ENCODE results near the gene TACC2.

TACC2 gene

GRCh38 chr10:122229666-122230065 lies 240.7 kb downstream of the TACC2 start:
- Histone ChIP-seq H3K4me1 (ENCODE audit: control insufficient read depth, insufficient read depth, low read length) (no peaks in the 10 kb centered on the region), H3K27me3 (ENCODE audit: control insufficient read depth in 1 of 2, insufficient read depth in 2 of 2, low read length in 2 of 2) (no peaks in the 10 kb centered on the region), H3K27ac (ENCODE audit: low read length) (no peak overlapping the region), H3K36me3 (ENCODE audit: control insufficient read depth in 2 of 2, insufficient read depth in 2 of 2, low read length in 2 of 2) (peaks cover 57 to 59% of the 10 kb centered on the region in 2 donors), H3K4me3 (ENCODE audit: low read length in 2 of 2) (no peak overlapping the region), H3K9ac (ENCODE audit: low read length in 2 of 2) (no peak overlapping the region), H3K9me3 (ENCODE audit: control insufficient read depth in 2 of 2, low read length in 2 of 2) (no peaks in the 10 kb centered on the region)

DNA sequence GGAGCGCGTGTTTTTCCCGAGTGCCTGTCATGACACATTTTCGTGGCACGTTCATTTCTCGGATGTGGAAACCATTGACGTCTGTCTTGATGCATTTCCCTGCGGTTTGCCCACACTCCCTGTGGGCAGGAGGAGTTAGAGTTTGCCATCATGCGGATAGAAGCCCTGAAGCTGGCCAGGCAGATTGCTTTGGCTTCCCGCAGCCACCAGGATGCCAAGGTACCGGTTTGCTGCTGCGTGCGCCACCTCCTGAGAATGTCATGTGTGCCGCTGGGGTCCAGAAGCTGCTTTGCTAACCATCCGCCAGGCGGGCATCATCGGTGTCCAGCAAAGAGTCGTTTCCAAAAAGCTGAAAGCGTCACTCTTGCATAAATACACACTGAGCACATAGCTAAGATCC lies 241.3 kb downstream of the TACC2 start:
- Histone ChIP-seq H3K4me1 (ENCODE audit: control insufficient read depth, insufficient read depth, low read length) (no peaks in the 10 kb centered on the region), H3K4me3 (ENCODE audit: low read length in 2 of 2) (no peak overlapping the region), H3K27me3 (ENCODE audit: control insufficient read depth in 1 of 2, insufficient read depth in 2 of 2, low read length in 2 of 2) (no peaks in the 10 kb centered on the region), H3K36me3 (ENCODE audit: control insufficient read depth in 2 of 2, insufficient read depth in 2 of 2, low read length in 2 of 2) (peaks cover 52 to 54% of the 10 kb centered on the region in 2 donors), H3K9me3 (ENCODE audit: control insufficient read depth in 2 of 2, low read length in 2 of 2) (no peaks in the 10 kb centered on the region), H3K27ac (ENCODE audit: low read length) (no peak overlapping the region), H3K9ac (ENCODE audit: low read length in 2 of 2) (no peak overlapping the region)

DNA sequence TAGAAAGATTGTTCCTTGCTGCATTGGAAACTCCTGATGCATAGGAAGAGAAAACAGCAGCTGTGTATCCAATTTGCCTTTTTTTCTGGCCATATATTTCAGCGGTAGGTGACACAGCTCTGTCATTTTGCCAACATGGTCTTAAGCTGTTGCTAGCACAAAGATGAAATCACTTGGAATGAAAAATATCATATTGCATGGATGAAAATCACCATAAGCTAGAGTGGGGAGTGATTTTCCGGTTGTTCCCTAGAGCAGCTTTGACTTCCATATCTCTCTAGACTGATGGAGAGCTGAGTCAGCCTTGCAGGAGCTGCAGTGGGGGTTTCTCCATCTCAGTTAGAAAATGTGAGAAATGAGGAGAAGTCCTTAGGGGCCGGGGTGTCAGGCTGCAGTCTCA lies 243.8 kb downstream of the TACC2 start:
- Histone ChIP-seq H3K4me1 (ENCODE audit: control insufficient read depth, insufficient read depth, low read length) (no peaks in the 10 kb centered on the region), H3K27ac (ENCODE audit: low read length) (no peak overlapping the region), H3K4me3 (ENCODE audit: low read length in 2 of 2) (no peak overlapping the region), H3K9me3 (ENCODE audit: control insufficient read depth in 2 of 2, low read length in 2 of 2) (no peaks in the 10 kb centered on the region), H3K27me3 (ENCODE audit: control insufficient read depth in 1 of 2, insufficient read depth in 2 of 2, low read length in 2 of 2) (no peaks in the 10 kb centered on the region), H3K9ac (ENCODE audit: low read length in 2 of 2) (no peak overlapping the region), H3K36me3 (ENCODE audit: control insufficient read depth in 2 of 2, insufficient read depth in 2 of 2, low read length in 2 of 2) (peaks cover 40 to 48% of the 10 kb centered on the region in 2 donors)

DNA sequence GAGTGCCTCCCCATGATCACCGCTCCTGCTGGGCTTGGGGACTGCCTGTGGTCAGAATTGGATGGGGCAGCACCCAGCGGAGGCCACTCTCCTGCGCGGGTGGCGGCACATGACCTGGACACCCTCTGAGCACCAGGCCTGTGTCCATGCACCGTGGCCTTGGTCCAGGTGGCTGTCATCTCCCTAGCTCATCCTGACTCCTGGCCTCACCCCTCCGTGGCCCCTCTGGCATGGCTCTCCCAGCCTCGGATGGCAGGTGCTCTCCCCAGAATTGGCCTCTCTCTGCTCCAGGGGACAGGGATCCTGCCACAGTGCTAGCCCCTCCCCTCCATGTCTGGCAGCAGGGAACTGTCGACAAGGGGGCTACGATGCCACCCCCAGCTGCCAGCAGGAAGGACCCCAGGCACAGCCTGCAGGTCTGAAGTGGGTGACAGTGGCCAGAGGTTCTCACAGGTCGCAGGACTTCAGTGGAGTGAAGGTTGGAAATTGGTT lies 244.9 kb downstream of the TACC2 start:
- Histone ChIP-seq H3K4me1 (ENCODE audit: control insufficient read depth, insufficient read depth, low read length) (no peaks in the 10 kb centered on the region), H3K36me3 (ENCODE audit: control insufficient read depth in 2 of 2, insufficient read depth in 2 of 2, low read length in 2 of 2) (peaks cover 31 to 47% of the 10 kb centered on the region in 2 donors), H3K4me3 (ENCODE audit: low read length in 2 of 2) (no peak overlapping the region), H3K9me3 (ENCODE audit: control insufficient read depth in 2 of 2, low read length in 2 of 2) (no peaks in the 10 kb centered on the region), H3K27me3 (ENCODE audit: control insufficient read depth in 1 of 2, insufficient read depth in 2 of 2, low read length in 2 of 2) (no peaks in the 10 kb centered on the region), H3K9ac (ENCODE audit: low read length in 2 of 2) (no peak overlapping the region), H3K27ac (ENCODE audit: low read length) (no peak overlapping the region)

DNA sequence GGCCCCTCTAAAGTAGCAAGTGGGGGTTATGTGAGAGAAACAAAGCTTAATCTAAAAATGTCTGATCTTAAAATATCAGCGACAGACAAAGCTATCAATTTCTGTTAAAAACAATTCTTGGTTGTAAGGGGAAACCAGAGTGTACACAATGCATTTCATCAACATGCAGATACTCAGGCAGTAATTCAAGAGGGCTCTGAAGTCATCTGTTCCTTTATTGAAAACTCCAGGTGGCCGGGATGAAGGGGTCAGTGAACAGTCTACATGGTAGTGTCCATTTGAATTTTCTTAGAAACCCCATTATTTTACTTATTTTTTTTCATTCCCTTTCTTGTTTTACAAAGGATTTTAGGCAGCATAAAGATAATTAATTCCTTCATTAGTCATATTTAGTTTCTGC lies 245.5 kb downstream of the TACC2 start:
- H3K4me3 ChIP-seq (ENCODE audit: low read length in 2 of 2) = no peak overlapping the region
- H3K9me3 ChIP-seq (ENCODE audit: control insufficient read depth in 2 of 2, low read length in 2 of 2) = no peaks in the 10 kb centered on the region
- no peaks in the 10 kb centered on the region for H3K27me3 ChIP-seq (ENCODE audit: control insufficient read depth in 1 of 2, insufficient read depth in 2 of 2, low read length in 2 of 2)
- no peak overlapping the region for H3K9ac ChIP-seq (ENCODE audit: low read length in 2 of 2)
- H3K36me3 ChIP-seq (ENCODE audit: control insufficient read depth in 2 of 2, insufficient read depth in 2 of 2, low read length in 2 of 2) = peaks cover 29 to 47% of the 10 kb centered on the region in 2 donors
- no peaks in the 10 kb centered on the region for H3K4me1 ChIP-seq (ENCODE audit: control insufficient read depth, insufficient read depth, low read length)
- H3K27ac ChIP-seq (ENCODE audit: low read length) = no peak overlapping the region

DNA sequence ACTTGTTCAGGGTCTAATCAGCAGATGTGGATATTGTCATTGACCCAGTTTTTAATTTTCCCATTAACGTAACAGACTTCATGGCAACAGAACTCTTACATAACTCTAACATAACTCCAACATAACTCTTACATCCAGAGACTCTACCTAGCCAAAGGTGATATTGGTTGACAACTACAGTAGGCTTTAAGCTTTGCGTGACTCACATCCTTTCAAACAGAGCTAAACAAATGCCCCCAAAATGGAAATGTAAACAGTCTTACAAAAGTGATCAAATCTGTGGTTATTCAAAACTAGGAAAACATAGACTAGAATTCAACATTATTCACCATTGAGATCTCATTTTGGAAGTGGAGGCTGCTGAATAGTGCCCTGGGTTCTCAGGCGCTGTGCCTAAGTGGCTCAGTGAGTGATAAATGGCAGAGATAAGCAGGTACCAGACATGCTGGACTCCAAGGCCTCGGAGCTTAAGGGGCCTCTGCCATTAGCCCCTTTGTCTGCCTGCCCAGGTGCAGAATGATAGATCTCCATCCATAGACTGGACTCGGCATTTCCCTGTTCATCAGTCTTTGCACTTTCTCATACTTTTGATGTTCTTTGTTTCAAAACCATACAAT lies 247.8 kb downstream of the TACC2 start:
- no peaks in the 10 kb centered on the region for H3K9me3 ChIP-seq (ENCODE audit: control insufficient read depth in 2 of 2, low read length in 2 of 2)
- no peak overlapping the region for H3K27ac ChIP-seq (ENCODE audit: low read length)
- peaks cover 27 to 53% of the 10 kb centered on the region in 2 donors for H3K36me3 ChIP-seq (ENCODE audit: control insufficient read depth in 2 of 2, insufficient read depth in 2 of 2, low read length in 2 of 2)
- H3K9ac ChIP-seq (ENCODE audit: low read length in 2 of 2) = no peak overlapping the region
- no peak overlapping the region for H3K4me3 ChIP-seq (ENCODE audit: low read length in 2 of 2)
- no peaks in the 10 kb centered on the region for H3K27me3 ChIP-seq (ENCODE audit: control insufficient read depth in 1 of 2, insufficient read depth in 2 of 2, low read length in 2 of 2)
- H3K4me1 ChIP-seq (ENCODE audit: control insufficient read depth, insufficient read depth, low read length) = no peaks in the 10 kb centered on the region

DNA sequence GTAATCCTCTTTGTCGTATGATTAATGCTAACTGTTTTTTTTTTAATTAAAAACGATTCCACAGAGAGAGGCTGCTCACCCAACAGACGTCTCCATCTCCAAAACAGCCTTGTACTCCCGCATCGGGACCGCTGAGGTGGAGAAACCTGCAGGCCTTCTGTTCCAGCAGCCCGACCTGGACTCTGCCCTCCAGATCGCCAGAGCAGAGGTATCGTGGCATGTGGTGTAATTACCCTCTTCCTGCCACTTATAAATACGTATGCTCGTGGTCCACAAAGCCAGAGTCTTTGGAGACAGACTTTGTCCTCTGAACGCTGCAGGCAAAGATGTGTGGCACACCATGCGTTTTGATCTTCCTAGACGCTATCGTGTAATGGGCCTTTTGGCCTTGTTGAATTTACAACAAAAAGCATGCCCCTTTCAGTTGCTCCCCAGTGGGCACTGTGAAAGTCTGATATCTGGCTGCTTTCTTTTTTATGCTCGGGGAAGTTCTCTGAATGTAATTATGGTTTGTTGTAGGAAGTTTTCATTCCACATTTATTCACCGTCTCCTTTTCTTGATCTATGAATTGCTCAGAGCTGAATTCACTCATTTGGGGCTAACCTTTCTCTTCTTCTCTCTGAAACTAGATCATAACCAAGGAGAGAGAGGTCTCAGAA lies 248.5 kb downstream of the TACC2 start:
- Histone ChIP-seq H3K9ac (ENCODE audit: low read length in 2 of 2) (no peak overlapping the region), H3K27ac (ENCODE audit: low read length) (no peak overlapping the region), H3K9me3 (ENCODE audit: control insufficient read depth in 2 of 2, low read length in 2 of 2) (no peaks in the 10 kb centered on the region), H3K27me3 (ENCODE audit: control insufficient read depth in 1 of 2, insufficient read depth in 2 of 2, low read length in 2 of 2) (no peaks in the 10 kb centered on the region), H3K4me3 (ENCODE audit: low read length in 2 of 2) (no peak overlapping the region), H3K36me3 (ENCODE audit: control insufficient read depth in 2 of 2, insufficient read depth in 2 of 2, low read length in 2 of 2) (peaks cover 32 to 55% of the 10 kb centered on the region in 2 donors), H3K4me1 (ENCODE audit: control insufficient read depth, insufficient read depth, low read length) (no peaks in the 10 kb centered on the region)

DNA sequence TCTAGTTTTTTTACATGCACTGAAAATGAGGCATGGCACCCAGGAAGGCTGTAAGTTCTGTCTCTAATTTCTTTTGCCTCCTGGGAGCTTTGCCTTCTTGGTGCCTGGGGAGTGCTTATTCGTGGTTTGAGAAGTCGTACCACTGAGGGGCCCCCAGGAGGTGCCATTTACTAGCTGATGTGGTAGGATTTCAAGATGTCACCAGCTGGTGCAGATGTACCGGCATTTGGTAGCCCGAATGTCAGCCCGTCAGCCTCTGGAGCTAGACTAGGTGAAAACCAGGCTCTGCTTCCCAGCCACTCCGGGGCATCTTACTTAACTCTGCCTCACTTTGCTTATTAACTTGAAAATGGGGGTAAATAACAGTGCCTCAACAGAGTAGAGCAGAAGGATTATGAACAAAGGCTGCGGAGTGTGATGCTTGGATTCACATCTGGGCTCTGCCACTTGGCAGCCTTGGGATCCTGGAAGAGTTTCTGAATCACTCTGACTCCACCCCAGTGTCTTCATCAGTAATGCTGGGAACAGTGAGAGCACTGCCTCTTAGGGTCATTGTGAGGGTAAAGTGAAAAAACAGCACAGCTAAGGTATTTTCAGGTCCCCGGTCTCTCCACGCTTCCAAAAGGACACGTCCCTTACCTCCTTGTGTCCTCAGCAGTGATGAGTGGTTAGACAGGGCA lies 250.8 kb downstream of the TACC2 start:
- H3K4me3 ChIP-seq (ENCODE audit: low read length in 2 of 2) = no peak overlapping the region
- H3K4me1 ChIP-seq (ENCODE audit: control insufficient read depth, insufficient read depth, low read length) = peaks cover 4% of the 10 kb centered on the region
- no peaks in the 10 kb centered on the region for H3K9me3 ChIP-seq (ENCODE audit: control insufficient read depth in 2 of 2, low read length in 2 of 2)
- no peak overlapping the region for H3K27ac ChIP-seq (ENCODE audit: low read length)
- peaks cover 40 to 61% of the 10 kb centered on the region in 2 donors for H3K36me3 ChIP-seq (ENCODE audit: control insufficient read depth in 2 of 2, insufficient read depth in 2 of 2, low read length in 2 of 2)
- no peak overlapping the region for H3K9ac ChIP-seq (ENCODE audit: low read length in 2 of 2)
- H3K27me3 ChIP-seq (ENCODE audit: control insufficient read depth in 1 of 2, insufficient read depth in 2 of 2, low read length in 2 of 2) = no peaks in the 10 kb centered on the region

DNA sequence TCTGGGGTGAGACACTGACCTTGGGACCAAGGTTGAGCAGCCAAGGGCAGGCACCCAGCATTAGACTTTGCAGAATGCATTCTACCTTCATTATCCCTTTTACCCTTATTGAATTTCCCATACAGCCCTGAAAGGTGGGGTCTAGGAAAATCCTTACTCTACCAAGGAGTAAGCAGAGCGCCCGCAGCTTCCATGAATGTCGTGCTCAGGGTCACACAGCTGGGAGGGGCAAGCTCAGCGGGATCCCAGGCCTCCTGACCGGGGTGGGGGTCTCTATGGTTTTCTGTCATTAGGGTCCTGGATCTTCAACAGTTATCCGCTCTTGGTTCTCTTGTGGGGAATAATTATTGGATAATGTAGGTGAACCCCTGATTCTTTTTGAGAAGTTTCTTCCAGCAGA lies 251.4 kb downstream of the TACC2 start:
- Histone ChIP-seq H3K36me3 (ENCODE audit: control insufficient read depth in 2 of 2, insufficient read depth in 2 of 2, low read length in 2 of 2) (peaks cover 43 to 66% of the 10 kb centered on the region in 2 donors), H3K4me1 (ENCODE audit: control insufficient read depth, insufficient read depth, low read length) (peaks cover 4% of the 10 kb centered on the region), H3K9me3 (ENCODE audit: control insufficient read depth in 2 of 2, low read length in 2 of 2) (no peaks in the 10 kb centered on the region), H3K9ac (ENCODE audit: low read length in 2 of 2) (no peak overlapping the region), H3K4me3 (ENCODE audit: low read length in 2 of 2) (no peak overlapping the region), H3K27ac (ENCODE audit: low read length) (no peak overlapping the region), H3K27me3 (ENCODE audit: control insufficient read depth in 1 of 2, insufficient read depth in 2 of 2, low read length in 2 of 2) (no peaks in the 10 kb centered on the region)

DNA sequence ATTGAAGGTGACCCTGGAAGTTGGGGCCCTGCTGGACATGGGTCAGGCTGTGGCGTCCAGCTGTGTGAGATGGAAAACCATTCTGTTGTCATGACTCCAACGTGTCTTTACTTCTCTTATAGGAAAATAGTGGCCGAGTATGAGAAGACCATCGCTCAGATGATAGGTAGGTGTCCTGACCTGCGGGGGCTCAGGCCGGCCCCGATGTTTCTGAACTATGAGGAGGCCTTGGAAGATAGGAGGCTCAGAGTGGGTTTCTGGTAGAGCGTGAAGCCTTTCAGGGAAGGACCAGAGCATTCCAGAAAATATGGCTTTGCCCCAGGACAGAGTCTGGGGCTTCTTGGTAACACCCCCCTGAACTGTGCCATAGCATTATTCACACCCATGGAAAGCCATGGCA lies 252.9 kb downstream of the TACC2 start:
- Histone ChIP-seq H3K4me3 (ENCODE audit: low read length in 2 of 2) (no peak overlapping the region), H3K9ac (ENCODE audit: low read length in 2 of 2) (no peak overlapping the region), H3K27ac (ENCODE audit: low read length) (no peak overlapping the region), H3K4me1 (ENCODE audit: control insufficient read depth, insufficient read depth, low read length) (peaks cover 4% of the 10 kb centered on the region), H3K36me3 (ENCODE audit: control insufficient read depth in 2 of 2, insufficient read depth in 2 of 2, low read length in 2 of 2) (peaks cover 43 to 65% of the 10 kb centered on the region in 2 donors), H3K9me3 (ENCODE audit: control insufficient read depth in 2 of 2, low read length in 2 of 2) (no peaks in the 10 kb centered on the region), H3K27me3 (ENCODE audit: control insufficient read depth in 1 of 2, insufficient read depth in 2 of 2, low read length in 2 of 2) (no peaks in the 10 kb centered on the region)

DNA sequence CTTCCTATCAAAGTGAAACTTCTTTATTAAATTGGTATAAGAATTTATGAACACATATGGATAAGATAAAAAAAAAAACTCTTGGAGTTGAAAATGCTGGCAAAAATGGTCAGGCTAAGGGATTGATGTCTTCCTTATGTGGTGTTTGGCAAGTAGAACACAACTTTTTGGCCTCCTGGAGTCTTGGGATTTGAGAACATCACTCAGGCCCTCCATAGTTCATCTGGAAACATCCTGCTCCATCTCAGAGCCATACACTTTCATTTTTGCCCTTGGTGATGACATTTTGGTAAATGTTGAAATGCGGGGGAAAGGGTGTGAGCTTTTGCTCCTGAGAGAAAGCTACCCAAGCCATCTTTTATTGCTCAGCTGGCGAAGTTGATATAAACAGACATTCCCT lies 254.6 kb downstream of the TACC2 start:
- no peak overlapping the region for H3K9ac ChIP-seq (ENCODE audit: low read length in 2 of 2)
- H3K27ac ChIP-seq (ENCODE audit: low read length) = no peak overlapping the region
- peaks cover 35 to 57% of the 10 kb centered on the region in 2 donors for H3K36me3 ChIP-seq (ENCODE audit: control insufficient read depth in 2 of 2, insufficient read depth in 2 of 2, low read length in 2 of 2)
- H3K4me3 ChIP-seq (ENCODE audit: low read length in 2 of 2) = no peak overlapping the region
- H3K9me3 ChIP-seq (ENCODE audit: control insufficient read depth in 2 of 2, low read length in 2 of 2) = no peaks in the 10 kb centered on the region
- H3K4me1 ChIP-seq (ENCODE audit: control insufficient read depth, insufficient read depth, low read length) = peaks cover 4% of the 10 kb centered on the region
- no peaks in the 10 kb centered on the region for H3K27me3 ChIP-seq (ENCODE audit: control insufficient read depth in 1 of 2, insufficient read depth in 2 of 2, low read length in 2 of 2)
